Naive B cell (primary cell): ENCODE measurements around the gene DCTN3. TPM values are rescaled to one million over a fixed set of nuclear protein-coding genes. Genes with fewer than 3 reads are reported as not detected.
A peak's percentile ranks its signal among the peaks of the same experiment; 100 is the strongest.

ENCODE experiments used
- ATAC-seq, 2 donors: fragments of 150-1000 bp; cut with Tn5 transposase; 2 replicates each; pipeline ENCODE4 v1.10.0; 2021; ENCODE audit warnings: low read depth in 2 of 2, mild to moderate bottlenecking in 2 of 2, moderate library complexity in 2 of 2
- DNase-seq: peaks from one replicate; pipeline ENCODE4 v3.0.0; 2022
- H3K27ac Mint-ChIP-seq, 6 donors: one replicate each; pipeline ENCODE4 v1.8.0; 2020 to 2022; ENCODE audit warnings: mild to moderate bottlenecking in 6 of 6, mixed read lengths in 6 of 6, moderate library complexity in 5 of 6, inconsistent platforms in 2 of 6
- H3K27me3 Mint-ChIP-seq, 3 donors: one replicate each; pipeline ENCODE4 v1.8.0; 2021 to 2022; ENCODE audit warnings: mixed read lengths in 3 of 3, mild to moderate bottlenecking in 1 of 3
- H3K36me3 Mint-ChIP-seq, 2 donors: one replicate each; pipeline ENCODE4 v1.8.0; 2020 to 2022; ENCODE audit warnings: mixed read lengths in 2 of 2, inconsistent platforms in 1 of 2, mild to moderate bottlenecking in 1 of 2
- H3K4me1 Mint-ChIP-seq, 3 donors: one replicate each; pipeline ENCODE4 v1.8.0; 2020 to 2022; ENCODE audit warnings: mixed read lengths in 3 of 3, inconsistent platforms in 1 of 3, mild to moderate bottlenecking in 1 of 3, moderate library complexity in 1 of 3
- H3K4me3 Mint-ChIP-seq, 8 donors: one replicate each; pipeline ENCODE4 v1.8.0; 2020 to 2022; ENCODE audit warnings: mild to moderate bottlenecking in 8 of 8, mixed read lengths in 8 of 8, moderate library complexity in 8 of 8, inconsistent platforms in 2 of 8
- H3K9me3 Mint-ChIP-seq, 7 donors: one replicate each; pipeline ENCODE4 v1.8.0; 2020 to 2022; ENCODE audit warnings: mixed read lengths in 7 of 7, mild to moderate bottlenecking in 5 of 7, inconsistent platforms in 2 of 7, moderate library complexity in 1 of 7
- polyA plus RNA-seq, 6 donors: library from polyadenylated mRNA; unstranded; fragments of 300-500 nt; fragmentation: Illumina TruSeq; gene quantifications; one replicate each; pipeline ENCODE4 v1.2.3, GENCODE V29; 2021; ENCODE audit warnings: low read depth in 6 of 6

The DCTN3 gene
- polyA plus RNA-seq, result 100 to 1,000 TPM in 3 of 6 donors, 10 to 100 TPM in 3; 83.5 to 118 (median 103) TPM

DNA sequence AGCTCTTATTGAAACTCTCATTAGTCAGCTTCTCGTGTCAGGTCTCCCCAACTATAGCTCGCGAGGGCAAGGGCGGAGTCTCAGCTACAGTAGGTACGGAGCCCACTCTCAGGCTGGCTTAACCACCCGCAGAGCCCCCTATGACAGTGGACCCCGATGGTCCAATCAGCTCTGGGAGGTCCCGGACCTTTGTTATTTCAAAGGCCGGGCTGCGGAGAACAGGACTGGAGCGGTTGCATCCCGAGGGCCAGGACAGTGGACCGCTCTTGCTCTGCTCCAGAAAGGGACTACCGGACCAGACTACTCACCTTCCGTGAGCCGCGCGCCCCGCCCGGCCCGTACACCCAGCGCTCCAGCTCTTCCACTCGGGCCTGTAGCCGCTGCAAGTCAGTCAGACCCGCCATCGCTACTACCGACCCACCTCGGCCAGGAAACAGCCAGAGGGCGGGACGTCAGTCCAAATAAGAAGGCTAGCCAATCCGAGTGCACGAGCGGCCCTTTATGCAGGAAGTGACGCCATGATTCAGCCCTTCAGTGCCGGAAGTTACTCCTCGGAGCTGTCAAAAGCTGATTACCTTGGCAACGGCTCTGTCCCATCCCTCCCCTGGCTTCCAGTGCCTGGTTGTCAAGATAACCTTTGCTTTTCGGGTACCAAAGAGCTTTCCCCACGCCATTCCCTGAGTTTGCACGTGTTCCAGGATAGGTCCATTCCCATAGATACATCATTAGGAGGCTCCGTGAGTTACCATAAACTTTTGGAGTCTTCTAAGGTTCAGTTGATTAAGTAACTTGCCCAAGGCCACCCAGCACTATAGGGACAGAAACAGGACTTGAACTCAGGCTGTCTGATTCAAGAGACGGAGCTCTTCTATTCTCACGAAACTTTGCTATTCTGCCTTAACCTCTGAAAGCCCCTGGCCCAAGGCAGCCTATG lies at the start of gene DCTN3:
Gene DCTN3 (minus strand): TSS at position 435 of the 934 bp plus-strand sequence. CDS start 31 bp downstream, at position 404.
- Mint-ChIP-seq H3K36me3 (peaks cover 18 to 25% of the 10 kb centered on the region in 2 donors), H3K4me3 (peak within 1 kb of the TSS; percentile 94 to 99 (median 96)), H3K4me1 (peaks cover 31 to 45% (median 36%) of the 10 kb centered on the region in 3 donors), H3K9me3 (peaks cover 0 to 7% (median 0%) of the 10 kb centered on the region in 7 donors), H3K27ac (peak within 1 kb of the TSS; percentile 48 to 92 (median 88)), H3K27me3 (peaks cover 27 to 40% (median 33%) of the 10 kb centered on the region in 3 donors)
- ATAC-seq, result peak; percentile 97 to 98
- peak; percentile 90 for DNase-seq

DNA sequence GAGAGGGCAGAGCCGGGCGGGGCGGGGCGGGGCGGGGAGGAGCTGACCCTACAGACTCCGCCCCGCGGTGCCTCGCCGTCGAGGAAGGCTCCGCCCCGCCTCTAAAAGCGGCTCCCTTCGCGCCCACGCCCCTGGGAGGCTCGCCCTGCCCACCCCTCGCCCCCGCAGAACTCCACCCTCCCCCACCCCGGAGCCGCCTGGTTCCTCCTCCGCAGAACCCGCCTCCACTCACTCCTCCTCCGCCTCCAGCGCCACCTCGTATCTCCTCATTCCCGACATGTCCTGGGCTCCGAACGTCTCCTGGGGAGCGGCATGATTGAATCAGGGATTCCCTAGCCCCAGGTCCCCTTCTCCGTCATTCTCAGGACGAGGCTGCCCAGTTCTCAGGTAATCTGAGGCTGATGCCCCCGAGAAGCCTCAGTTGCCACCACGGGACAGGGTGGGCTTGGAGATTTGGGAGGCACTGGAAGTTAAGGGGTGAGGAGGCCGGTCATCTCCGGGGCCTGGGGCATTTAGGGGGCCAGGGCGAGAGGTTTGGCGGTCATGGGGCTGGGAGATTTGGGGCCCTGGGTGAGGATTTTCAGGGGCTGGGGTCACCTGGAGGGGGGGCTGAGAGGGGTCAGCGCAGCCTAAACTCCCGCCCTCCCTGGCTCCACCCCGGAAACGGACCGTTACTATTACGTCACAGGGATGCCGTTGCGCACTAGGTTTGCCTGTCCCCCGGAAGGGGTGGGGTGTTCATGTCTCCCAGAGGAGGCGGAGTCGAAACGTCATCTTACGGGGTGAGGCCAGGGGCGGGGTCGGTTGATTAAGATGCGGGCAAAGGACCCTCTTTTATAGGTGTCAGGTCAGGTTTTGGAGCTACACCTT lies 45.3 kb upstream of the DCTN3 start:
- ATAC-seq (peak; percentile 76 to 77), DNase-seq (peak; percentile 79)
- Mint-ChIP-seq H3K36me3 (peaks cover 12 to 13% of the 10 kb centered on the region in 2 donors), H3K9me3 (peaks cover 9 to 17% (median 11%) of the 10 kb centered on the region in 7 donors), H3K4me1 (peaks cover 21 to 26% (median 22%) of the 10 kb centered on the region in 3 donors), H3K27me3 (no peaks in the 10 kb centered on the region), H3K27ac (peak overlapping the region; percentile 83 to 98 (median 96)), H3K4me3 (peak overlapping the region; percentile 75 to 96 (median 93))

DNA sequence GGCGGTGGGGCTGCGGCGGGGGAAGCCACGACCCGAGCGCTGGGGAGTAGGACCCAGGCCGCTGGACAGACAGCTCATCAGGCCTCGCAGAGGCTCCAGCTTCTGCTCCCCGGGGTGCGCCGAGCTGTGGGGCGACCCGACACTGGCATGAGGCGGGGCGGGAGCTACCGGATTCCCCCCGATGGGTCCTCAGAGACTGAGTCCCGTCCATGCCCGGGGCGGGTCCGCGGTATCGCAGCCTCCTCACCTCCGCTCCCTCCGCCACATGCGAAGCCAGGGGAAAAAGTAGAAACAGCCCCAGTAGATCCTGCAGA lies 44.7 kb upstream of the DCTN3 start:
- Mint-ChIP-seq H3K4me1 (peaks cover 24 to 26% (median 24%) of the 10 kb centered on the region in 3 donors), H3K27me3 (no peaks in the 10 kb centered on the region), H3K9me3 (peaks cover 6 to 11% (median 9%) of the 10 kb centered on the region in 7 donors), H3K36me3 (peaks cover 8 to 16% of the 10 kb centered on the region in 2 donors), H3K27ac (peak overlapping the region in 4 of 6 donors; percentile 90 to 98 (median 94)), H3K4me3 (peak overlapping the region; percentile 75 to 96 (median 93))
- no peak for DNase-seq
- ATAC-seq, result peak; percentile 4 to 6

DNA sequence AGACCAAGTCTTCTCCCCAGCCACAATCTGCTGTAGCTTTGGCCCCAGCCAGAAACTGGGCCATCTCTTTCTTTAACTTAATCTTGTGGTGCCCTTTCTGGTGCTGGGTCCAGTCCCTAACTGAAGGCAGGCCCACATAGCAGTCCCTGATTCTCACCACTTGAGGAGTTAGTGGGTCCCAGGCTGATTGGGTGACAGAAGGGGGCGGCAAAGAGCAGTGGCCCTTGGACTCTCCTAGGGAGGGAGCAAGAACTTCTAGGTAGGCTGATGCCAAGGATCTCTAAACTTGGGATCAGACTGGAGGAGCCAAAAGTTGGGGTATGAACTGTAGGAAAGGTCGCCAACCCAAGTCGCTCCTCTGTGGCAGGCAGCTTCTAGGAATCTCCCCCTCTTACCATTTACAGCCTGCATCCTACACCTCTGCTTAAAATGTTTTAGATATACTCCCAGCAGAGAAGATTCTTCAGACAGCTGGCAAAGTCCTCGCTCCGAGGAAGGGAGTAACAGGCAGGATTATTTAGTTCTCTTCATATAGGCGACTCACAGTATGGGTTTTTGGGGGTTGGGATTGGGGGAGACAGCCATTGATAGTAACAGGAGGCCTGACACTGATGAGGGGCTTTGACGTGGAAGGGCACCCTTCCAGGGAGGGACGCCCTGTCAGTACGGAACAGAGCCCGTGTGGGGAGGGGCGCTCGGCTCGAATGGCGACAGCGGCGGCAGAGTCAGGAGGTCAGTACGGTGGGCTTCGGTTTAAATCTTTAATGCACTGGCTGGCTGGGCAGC lies 44.2 kb upstream of the DCTN3 start:
- Mint-ChIP-seq H3K4me3 (peak overlapping the region; percentile 75 to 94 (median 92)), H3K4me1 (peaks cover 24 to 26% (median 24%) of the 10 kb centered on the region in 3 donors), H3K27me3 (no peaks in the 10 kb centered on the region), H3K27ac (peak overlapping the region; percentile 7 to 95 (median 90)), H3K9me3 (peaks cover 5 to 7% (median 5%) of the 10 kb centered on the region in 7 donors), H3K36me3 (peaks cover 5 to 13% of the 10 kb centered on the region in 2 donors)
- ATAC-seq (peak; percentile 48 to 50), DNase-seq (peak; percentile 68)

DNA sequence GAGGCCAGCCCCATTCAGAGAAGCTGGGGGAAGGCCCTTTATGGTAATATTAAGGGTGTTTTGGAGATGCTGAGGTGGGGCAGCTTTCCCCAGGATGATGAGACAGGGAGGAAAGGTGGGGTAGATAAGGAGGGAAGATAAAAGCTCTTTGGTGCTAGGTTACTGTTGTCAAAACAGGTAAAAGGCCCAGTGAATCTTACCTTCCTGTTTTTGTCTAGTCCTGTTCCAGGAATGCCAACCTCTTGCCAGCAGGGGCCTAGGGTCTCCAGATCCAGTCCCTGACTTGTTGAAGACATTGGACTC lies 43.0 kb upstream of the DCTN3 start:
- peaks cover 0 to 2% (median 0%) of the 10 kb centered on the region in 7 donors for H3K9me3 Mint-ChIP-seq
- ATAC-seq (no peak), DNase-seq (no peak)
- H3K4me1 Mint-ChIP-seq, result peaks cover 24 to 25% (median 24%) of the 10 kb centered on the region in 3 donors
- H3K27ac Mint-ChIP-seq, result no peak overlapping the region
- peak overlapping the region in 3 of 8 donors; percentile 35 to 68 (median 51) for H3K4me3 Mint-ChIP-seq
- peaks cover 0 to 6% of the 10 kb centered on the region in 2 donors for H3K36me3 Mint-ChIP-seq
- no peaks in the 10 kb centered on the region for H3K27me3 Mint-ChIP-seq

DNA sequence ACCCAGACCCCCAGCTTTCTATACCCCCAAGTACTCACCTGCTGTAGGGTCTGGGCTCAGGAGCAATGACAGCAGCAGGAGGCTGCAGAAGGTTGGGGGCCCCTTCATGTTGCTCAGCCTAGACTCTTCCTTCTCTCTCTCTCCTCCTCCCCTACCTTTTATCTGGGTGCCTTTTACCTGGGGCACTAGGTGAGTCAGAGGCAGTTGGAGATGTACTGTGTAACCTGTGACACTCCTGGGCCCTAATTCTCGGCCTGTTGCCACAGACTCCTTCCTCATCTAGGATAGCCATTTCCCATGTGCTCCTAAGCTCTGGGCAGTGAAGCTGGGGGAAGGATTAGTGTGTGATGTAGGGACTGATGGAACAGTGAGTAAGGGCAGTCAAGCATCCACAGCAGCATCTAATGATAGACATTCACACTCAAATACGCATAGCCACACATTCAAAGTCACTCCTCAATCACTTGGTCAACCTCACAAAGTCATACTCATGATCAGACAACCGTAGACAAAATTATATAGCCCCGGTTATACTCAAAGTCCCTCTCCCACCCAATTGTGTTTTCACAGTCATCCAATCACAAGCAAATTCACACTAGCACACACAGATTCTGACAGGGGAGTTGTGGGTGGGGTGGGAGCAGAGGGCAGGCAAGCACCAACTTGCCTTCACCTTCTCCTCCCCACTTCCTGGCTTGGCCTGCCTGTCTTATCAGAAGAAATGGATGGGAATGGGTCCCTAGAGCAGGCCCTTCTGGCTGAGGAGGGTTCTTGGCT lies 42.4 kb upstream of the DCTN3 start, which contains the start of gene CCL27:
Gene CCL27 (minus strand): TSS at position 132 of the 777 bp plus-strand sequence. CDS start 24 bp downstream, at position 108.
- ATAC-seq, result no peak
- H3K27ac Mint-ChIP-seq, result no peak within 1 kb of the TSS
- H3K4me1 Mint-ChIP-seq, result peaks cover 23 to 24% (median 24%) of the 10 kb centered on the region in 3 donors
- peaks cover 0 to 1% (median 0%) of the 10 kb centered on the region in 7 donors for H3K9me3 Mint-ChIP-seq
- no peaks in the 10 kb centered on the region for H3K27me3 Mint-ChIP-seq
- no peak for DNase-seq
- peaks cover 0 to 6% of the 10 kb centered on the region in 2 donors for H3K36me3 Mint-ChIP-seq
- peak within 1 kb of the TSS in 4 of 8 donors; percentile 35 to 70 (median 60) for H3K4me3 Mint-ChIP-seq

DNA sequence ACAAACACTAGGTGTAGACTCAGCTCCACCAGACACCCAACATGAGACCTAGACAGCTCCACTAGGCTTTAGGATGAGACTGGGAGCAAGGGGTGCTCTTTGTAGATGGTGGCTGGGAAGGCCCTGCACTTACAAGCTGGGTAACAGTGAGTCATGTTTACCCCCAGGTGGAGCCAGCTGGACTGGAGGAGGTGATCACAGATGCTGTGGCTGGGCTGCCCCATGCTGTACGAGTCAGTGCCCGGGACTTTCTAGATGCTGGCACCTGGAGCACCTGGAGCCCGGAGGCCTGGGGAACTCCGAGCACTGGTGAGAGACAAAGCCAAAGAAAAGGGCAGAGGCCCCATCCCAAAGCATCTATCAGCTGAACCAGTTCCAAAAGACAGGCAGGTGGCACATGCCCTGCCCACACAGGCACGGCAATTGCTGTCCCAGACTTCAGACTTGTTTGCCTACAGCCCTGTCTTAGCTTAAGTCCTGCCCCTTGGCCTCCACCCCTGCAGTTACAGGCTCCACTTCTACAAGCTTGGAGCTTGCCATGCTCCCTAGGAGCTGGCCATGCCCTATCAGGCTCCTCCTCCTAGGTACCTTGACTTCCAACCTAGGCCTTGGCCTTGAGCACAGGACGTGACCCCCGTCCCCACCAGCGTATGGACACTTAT lies 39.4 kb upstream of the DCTN3 start:
- ATAC-seq, result no peak
- Mint-ChIP-seq H3K27me3 (no peaks in the 10 kb centered on the region), H3K9me3 (no peaks in the 10 kb centered on the region), H3K27ac (no peak overlapping the region), H3K36me3 (peaks cover 0 to 6% of the 10 kb centered on the region in 2 donors), H3K4me1 (peaks cover 10 to 13% (median 11%) of the 10 kb centered on the region in 3 donors), H3K4me3 (no peak overlapping the region)
- no peak for DNase-seq

DNA sequence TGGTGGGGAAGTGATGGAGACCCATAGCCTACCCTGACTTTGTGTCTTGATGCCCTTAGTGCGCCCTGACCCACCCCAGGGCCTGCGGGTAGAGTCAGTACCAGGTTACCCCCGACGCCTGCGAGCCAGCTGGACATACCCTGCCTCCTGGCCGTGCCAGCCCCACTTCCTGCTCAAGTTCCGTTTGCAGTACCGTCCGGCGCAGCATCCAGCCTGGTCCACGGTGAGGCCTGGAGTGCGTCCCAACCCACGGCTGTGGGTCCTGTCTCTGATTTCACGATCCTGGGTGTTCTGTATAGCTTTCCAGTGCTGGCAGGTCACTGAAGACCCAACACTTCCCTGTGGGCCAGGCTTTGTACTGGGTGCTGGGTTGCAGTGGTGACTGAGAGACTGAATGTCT lies 38.2 kb upstream of the DCTN3 start:
- H3K27ac Mint-ChIP-seq, result no peak overlapping the region
- no peaks in the 10 kb centered on the region for H3K27me3 Mint-ChIP-seq
- no peaks in the 10 kb centered on the region for H3K9me3 Mint-ChIP-seq
- ATAC-seq, result no peak
- H3K4me3 Mint-ChIP-seq, result no peak overlapping the region
- peaks cover 3 to 4% (median 3%) of the 10 kb centered on the region in 3 donors for H3K4me1 Mint-ChIP-seq
- H3K36me3 Mint-ChIP-seq, result peaks cover 0 to 6% of the 10 kb centered on the region in 2 donors
- DNase-seq, result no peak

DNA sequence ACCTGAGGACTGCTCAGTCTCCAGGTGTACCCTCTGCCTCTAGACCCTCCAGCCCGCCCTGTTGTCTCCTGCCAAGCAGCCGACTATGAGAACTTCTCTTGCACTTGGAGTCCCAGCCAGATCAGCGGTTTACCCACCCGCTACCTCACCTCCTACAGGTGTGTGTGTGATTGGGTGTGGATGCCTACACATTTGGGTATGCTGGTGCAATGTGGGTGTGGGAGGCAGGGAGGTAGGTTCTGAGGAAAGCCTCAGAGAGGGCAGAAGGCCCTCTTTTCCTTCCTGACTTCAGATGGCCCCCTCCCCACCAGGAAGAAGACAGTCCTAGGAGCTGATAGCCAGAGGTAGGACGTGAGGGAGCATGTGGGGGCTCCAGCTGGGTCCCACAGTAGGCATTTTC lies 36.7 kb upstream of the DCTN3 start:
- H3K27me3 Mint-ChIP-seq, result no peaks in the 10 kb centered on the region
- H3K4me3 Mint-ChIP-seq, result no peak overlapping the region
- H3K9me3 Mint-ChIP-seq, result no peaks in the 10 kb centered on the region
- H3K36me3 Mint-ChIP-seq, result peaks cover 0 to 6% of the 10 kb centered on the region in 2 donors
- DNase-seq (no peak), ATAC-seq (no peak)
- H3K4me1 Mint-ChIP-seq, result peaks cover 9 to 15% (median 14%) of the 10 kb centered on the region in 3 donors
- no peak overlapping the region for H3K27ac Mint-ChIP-seq

DNA sequence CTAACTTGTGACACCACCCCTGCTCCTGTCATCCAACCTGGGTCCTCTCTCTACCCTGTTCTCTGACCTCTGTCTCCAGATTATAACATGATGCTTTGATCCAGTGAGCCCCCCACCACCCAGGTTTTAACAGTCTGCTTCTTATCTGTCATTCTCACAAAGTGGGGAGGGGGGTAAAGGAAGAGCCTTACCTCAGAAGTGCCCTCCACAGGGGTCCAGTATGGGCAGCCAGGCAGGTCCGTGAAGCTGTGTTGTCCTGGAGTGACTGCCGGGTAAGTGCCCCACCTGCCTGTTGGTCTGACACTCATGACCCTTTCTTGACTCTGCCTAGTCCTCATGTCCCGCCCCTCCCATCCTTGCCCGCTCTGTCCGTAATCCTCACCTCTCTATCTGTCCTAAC lies 35.1 kb upstream of the DCTN3 start:
- Mint-ChIP-seq H3K27me3 (no peaks in the 10 kb centered on the region), H3K4me3 (no peak overlapping the region), H3K27ac (no peak overlapping the region), H3K9me3 (no peaks in the 10 kb centered on the region), H3K4me1 (peaks cover 9 to 11% (median 10%) of the 10 kb centered on the region in 3 donors), H3K36me3 (peaks cover 0 to 1% of the 10 kb centered on the region in 2 donors)
- ATAC-seq, result no peak
- no peak for DNase-seq

DNA sequence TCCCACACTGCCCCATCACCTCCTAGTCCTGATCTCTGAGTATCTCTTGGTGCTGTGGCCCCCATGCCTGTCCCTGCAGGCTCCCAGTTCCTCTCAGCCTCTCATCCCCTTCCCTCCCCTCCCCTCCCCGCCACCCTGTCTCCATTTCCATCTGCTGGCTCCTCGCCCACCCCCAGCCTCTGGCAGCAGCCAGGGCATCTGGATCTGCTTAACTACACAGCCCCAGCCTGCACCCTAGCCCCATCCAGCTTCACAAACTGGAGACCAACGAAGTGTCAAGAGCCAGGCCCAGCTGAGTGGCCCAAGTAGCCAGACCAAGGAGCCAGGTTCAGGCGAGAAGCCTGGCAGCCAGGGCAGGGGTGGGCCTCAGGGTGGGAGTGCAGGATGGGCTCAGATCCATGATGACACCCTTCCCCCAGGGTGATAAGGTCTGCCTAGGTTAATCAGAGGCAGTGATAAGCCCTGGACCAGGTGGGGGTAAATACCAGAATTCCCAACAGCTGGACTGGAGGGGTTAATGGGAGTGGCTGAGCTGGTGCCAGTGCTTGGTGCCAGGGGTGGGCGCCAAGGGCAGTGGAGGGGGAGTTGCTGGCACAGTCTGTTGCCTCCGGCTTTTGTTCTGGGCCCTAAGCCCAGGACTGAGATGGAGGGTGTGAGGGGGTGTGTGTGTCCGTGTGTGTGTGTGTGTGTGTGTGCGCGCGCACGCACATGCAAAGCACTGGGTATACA lies 34.2 kb upstream of the DCTN3 start:
- ATAC-seq (no peak), DNase-seq (no peak)
- peaks cover 10 to 12% (median 11%) of the 10 kb centered on the region in 3 donors for H3K4me1 Mint-ChIP-seq
- H3K36me3 Mint-ChIP-seq, result peaks cover 0 to 3% of the 10 kb centered on the region in 2 donors
- H3K9me3 Mint-ChIP-seq, result no peaks in the 10 kb centered on the region
- no peaks in the 10 kb centered on the region for H3K27me3 Mint-ChIP-seq
- no peak overlapping the region for H3K4me3 Mint-ChIP-seq
- H3K27ac Mint-ChIP-seq, result peak overlapping the region in 1 of 6 donors; percentile 46
